HEK293 (cell line): Measurements from ENCODE around the gene NEK1.
"Not testable (repeated sequence)": the region's sequence is repeated elsewhere in the genome, so short reads cannot be mapped to it uniquely, and the experiment has no call there.

Experiments
- CTCF ChIA-PET: fragments of 350-600 bp; formaldehyde crosslinking; extraction: SDS; loops from one replicate; lab custom pipeline; 2021; ENCODE audit warnings: antibody characterized with exemption; lab: Yijun Ruan, JAX
- POLR2A ChIA-PET: fragments of 300-600 bp; formaldehyde crosslinking; extraction: SDS; loops from one replicate; lab custom pipeline; 2020; ENCODE audit warnings: antibody characterized with exemption, inconsistent platforms; lab: Yijun Ruan, JAX
- H3K27ac ChIP-seq: fragments of 200-500 bp; sonication (Bioruptor generic); 2 replicates; pipeline ENCODE4 v1.5.1; 2014; ENCODE audit warnings: low read depth, low read length, control low read depth, inconsistent platforms; ENCODE audit errors: extremely low read depth
- H3K36me3 ChIP-seq, 2 experiments: fragments of 200-500 bp in 1 of 2; sonication (Bioruptor generic) in 1 of 2; 1 replicate in 1 of 2; 2 replicates in 1 of 2; pipeline ENCODE4 v1.5.1; 2014 to 2017; ENCODE audit warnings: inconsistent platforms in 2 of 2, low read length in 2 of 2; ENCODE audit not compliant: control insufficient read depth in 2 of 2, insufficient read depth in 1 of 2
- H3K4me1 ChIP-seq: fragments of 200-500 bp; sonication (Bioruptor generic); 2 replicates; pipeline ENCODE4 v1.5.1; 2014; ENCODE audit warnings: mild to moderate bottlenecking, low read length, inconsistent platforms; ENCODE audit not compliant: control insufficient read depth, insufficient read depth
- H3K4me3 ChIP-seq: 2 replicates; pipeline ENCODE4 v1.5.1; 2011; ENCODE audit warnings: low read depth, mild to moderate bottlenecking, control low read depth, low read length, moderate library complexity
- H3K9me3 ChIP-seq: fragments of 200-500 bp; sonication (Bioruptor generic); 2 replicates; pipeline ENCODE4 v1.5.1; 2014; ENCODE audit warnings: low read depth, low read length, inconsistent platforms; ENCODE audit not compliant: control insufficient read depth, insufficient read depth
- MZF1 ChIP-seq: fragments of 450-650 bp; formaldehyde crosslinking; IDR thresholded peaks from 2 replicates; pipeline ENCODE4 v1.5.1; 2017; ENCODE audit warnings: missing biosample characterization, missing genetic modification characterization, borderline replicate concordance
- ZBTB20 ChIP-seq: fragments of 450-650 bp; formaldehyde crosslinking; IDR thresholded peaks from 2 replicates; pipeline ENCODE4 v1.5.1; 2016; ENCODE audit warnings: missing biosample characterization, missing genetic modification characterization
- ZNF138 ChIP-seq: fragments of 450-650 bp; formaldehyde crosslinking; IDR thresholded peaks from 2 replicates; pipeline ENCODE4 v1.5.1; 2016; ENCODE audit warnings: missing biosample characterization, missing genetic modification characterization, borderline replicate concordance
- ZNF169 ChIP-seq: fragments of 450-650 bp; formaldehyde crosslinking; IDR thresholded peaks from 2 replicates; pipeline ENCODE4 v1.5.1; 2016; ENCODE audit warnings: missing biosample characterization, missing genetic modification characterization
- ZNF174 ChIP-seq: fragments of 450-650 bp; formaldehyde crosslinking; IDR thresholded peaks from 2 replicates; pipeline ENCODE4 v1.5.0; 2017; ENCODE audit warnings: missing biosample characterization, mild to moderate bottlenecking, missing genetic modification characterization
- ZNF324 ChIP-seq: fragments of 450-650 bp; formaldehyde crosslinking; IDR thresholded peaks from 2 replicates; pipeline ENCODE4 v1.5.1; 2016; ENCODE audit warnings: missing biosample characterization, missing genetic modification characterization
- ZNF555 ChIP-seq: fragments of 450-650 bp; formaldehyde crosslinking; conservative IDR thresholded peaks from 2 replicates; pipeline ENCODE4 v1.5.1; 2017; ENCODE audit warnings: missing biosample characterization, mild to moderate bottlenecking, missing genetic modification characterization, inconsistent platforms
- ZSCAN5A ChIP-seq: fragments of 450-650 bp; formaldehyde crosslinking; IDR thresholded peaks from 2 replicates; pipeline ENCODE4 v1.5.1; 2016; ENCODE audit warnings: missing biosample characterization, missing genetic modification characterization
- TF ChIP-seq, protein P1 (sequence below): fragments of 450-650 bp; formaldehyde crosslinking; IDR thresholded peaks from 2 replicates; pipeline ENCODE4 v1.5.1; 2016; ENCODE audit warnings: missing biosample characterization, missing genetic modification characterization, low read depth
- TF ChIP-seq, protein P2 (sequence below): fragments of 450-650 bp; formaldehyde crosslinking; IDR thresholded peaks from 2 replicates; pipeline ENCODE4 v1.5.1; 2017; ENCODE audit warnings: missing biosample characterization, missing genetic modification characterization
- TF ChIP-seq, protein P3 (sequence below): fragments of 450-650 bp; formaldehyde crosslinking; IDR thresholded peaks from 2 replicates; pipeline ENCODE4 v1.5.1; 2017; ENCODE audit warnings: missing biosample characterization, missing genetic modification characterization
- TF ChIP-seq, protein P4 (sequence below): fragments of 450-650 bp; formaldehyde crosslinking; IDR thresholded peaks from 2 replicates; pipeline ENCODE4 v1.5.1; 2016; ENCODE audit warnings: missing biosample characterization, missing genetic modification characterization

Gene NEK1

GRCh38 chr4:169569188-169569587 is 43.2 kb downstream of the NEK1 start:
- peaks cover 0 to 11% of the 10 kb centered on the region in 2 experiments; a peak in 2 of 3 replicates for H3K36me3 ChIP-seq
- H3K4me3 ChIP-seq, POLR2A ChIA-PET, H3K27ac ChIP-seq, H3K4me1 ChIP-seq, H3K9me3 ChIP-seq: not testable (repeated sequence)
- peak; percentile 50; the same call in 1 of the 2 replicates for TF ChIP-seq ZNF169 (tag by site-specific recombination)
- CTCF ChIA-PET = interaction anchor here (0.9 kb wide), 1 partner anchor 18 kb away, joined by 3 read pairs; no protein-coding TSS in a partner anchor

- Histone ChIP-seq H3K36me3 (peaks cover 0 to 7% of the 10 kb centered on the region in 2 experiments; a peak in 1 of 3 replicates), H3K9me3 (no peaks in the 10 kb centered on the region), H3K27ac (no peak overlapping the region), H3K4me3 (no peak overlapping the region), H3K4me1 (no peaks in the 10 kb centered on the region)
- CTCF ChIA-PET = interaction anchor here (0.6 kb wide), 1 partner anchor 83 kb away, joined by 3 read pairs; no protein-coding TSS in a partner anchor
- POLR2A ChIA-PET = no interaction called here
- TF ChIP-seq, protein P1, sequence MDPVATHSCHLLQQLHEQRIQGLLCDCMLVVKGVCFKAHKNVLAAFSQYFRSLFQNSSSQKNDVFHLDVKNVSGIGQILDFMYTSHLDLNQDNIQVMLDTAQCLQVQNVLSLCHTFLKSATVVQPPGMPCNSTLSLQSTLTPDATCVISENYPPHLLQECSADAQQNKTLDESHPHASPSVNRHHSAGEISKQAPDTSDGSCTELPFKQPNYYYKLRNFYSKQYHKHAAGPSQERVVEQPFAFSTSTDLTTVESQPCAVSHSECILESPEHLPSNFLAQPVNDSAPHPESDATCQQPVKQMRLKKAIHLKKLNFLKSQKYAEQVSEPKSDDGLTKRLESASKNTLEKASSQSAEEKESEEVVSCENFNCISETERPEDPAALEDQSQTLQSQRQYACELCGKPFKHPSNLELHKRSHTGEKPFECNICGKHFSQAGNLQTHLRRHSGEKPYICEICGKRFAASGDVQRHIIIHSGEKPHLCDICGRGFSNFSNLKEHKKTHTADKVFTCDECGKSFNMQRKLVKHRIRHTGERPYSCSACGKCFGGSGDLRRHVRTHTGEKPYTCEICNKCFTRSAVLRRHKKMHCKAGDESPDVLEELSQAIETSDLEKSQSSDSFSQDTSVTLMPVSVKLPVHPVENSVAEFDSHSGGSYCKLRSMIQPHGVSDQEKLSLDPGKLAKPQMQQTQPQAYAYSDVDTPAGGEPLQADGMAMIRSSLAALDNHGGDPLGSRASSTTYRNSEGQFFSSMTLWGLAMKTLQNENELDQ (tag by site-specific recombination) = no peak
- TF ChIP-seq, protein P2, sequence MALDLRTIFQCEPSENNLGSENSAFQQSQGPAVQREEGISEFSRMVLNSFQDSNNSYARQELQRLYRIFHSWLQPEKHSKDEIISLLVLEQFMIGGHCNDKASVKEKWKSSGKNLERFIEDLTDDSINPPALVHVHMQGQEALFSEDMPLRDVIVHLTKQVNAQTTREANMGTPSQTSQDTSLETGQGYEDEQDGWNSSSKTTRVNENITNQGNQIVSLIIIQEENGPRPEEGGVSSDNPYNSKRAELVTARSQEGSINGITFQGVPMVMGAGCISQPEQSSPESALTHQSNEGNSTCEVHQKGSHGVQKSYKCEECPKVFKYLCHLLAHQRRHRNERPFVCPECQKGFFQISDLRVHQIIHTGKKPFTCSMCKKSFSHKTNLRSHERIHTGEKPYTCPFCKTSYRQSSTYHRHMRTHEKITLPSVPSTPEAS (tag by site-specific recombination) = no peak
- TF ChIP-seq ZNF138 (tag by site-specific recombination) (no peak), ZNF324 (tag by site-specific recombination) (no peak), ZSCAN5A (tag by site-specific recombination) (no peak), MZF1 (tag by site-specific recombination) (no peak), ZBTB20 (tag by site-specific recombination) (no peak), ZNF174 (no peak), ZNF555 (tag by site-specific recombination) (no peak)
- TF ChIP-seq, protein P3, sequence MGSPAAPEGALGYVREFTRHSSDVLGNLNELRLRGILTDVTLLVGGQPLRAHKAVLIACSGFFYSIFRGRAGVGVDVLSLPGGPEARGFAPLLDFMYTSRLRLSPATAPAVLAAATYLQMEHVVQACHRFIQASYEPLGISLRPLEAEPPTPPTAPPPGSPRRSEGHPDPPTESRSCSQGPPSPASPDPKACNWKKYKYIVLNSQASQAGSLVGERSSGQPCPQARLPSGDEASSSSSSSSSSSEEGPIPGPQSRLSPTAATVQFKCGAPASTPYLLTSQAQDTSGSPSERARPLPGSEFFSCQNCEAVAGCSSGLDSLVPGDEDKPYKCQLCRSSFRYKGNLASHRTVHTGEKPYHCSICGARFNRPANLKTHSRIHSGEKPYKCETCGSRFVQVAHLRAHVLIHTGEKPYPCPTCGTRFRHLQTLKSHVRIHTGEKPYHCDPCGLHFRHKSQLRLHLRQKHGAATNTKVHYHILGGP (tag by site-specific recombination) = no peak
- TF ChIP-seq, protein P4, sequence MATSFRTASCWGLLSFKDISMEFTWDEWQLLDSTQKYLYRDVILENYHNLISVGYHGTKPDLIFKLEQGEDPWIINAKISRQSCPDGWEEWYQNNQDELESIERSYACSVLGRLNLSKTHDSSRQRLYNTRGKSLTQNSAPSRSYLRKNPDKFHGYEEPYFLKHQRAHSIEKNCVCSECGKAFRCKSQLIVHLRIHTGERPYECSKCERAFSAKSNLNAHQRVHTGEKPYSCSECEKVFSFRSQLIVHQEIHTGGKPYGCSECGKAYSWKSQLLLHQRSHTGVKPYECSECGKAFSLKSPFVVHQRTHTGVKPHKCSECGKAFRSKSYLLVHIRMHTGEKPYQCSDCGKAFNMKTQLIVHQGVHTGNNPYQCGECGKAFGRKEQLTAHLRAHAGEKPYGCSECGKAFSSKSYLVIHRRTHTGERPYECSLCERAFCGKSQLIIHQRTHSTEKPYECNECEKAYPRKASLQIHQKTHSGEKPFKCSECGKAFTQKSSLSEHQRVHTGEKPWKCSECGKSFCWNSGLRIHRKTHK (tag by site-specific recombination) = no peak
Measured at GRCh38 chr4:169567916-169568315, 44.5 kb downstream of the NEK1 start.
